SU-DHL-6 (cell line): ENCODE data around the gene NAMPT.

Source experiments
- H2AFZ ChIP-seq: fragments of 200-600 bp; sonication (generic); 2 replicates; pipeline ENCODE4 v1.6.1; 2014; ENCODE audit warnings: low read depth, mild to moderate bottlenecking, moderate library complexity, mixed read lengths, antibody characterized with exemption, low read length; ENCODE audit not compliant: severe bottlenecking
- H3F3A ChIP-seq: fragments of 200-600 bp; shearing (Covaris generic); 2 replicates; pipeline ENCODE4 v1.6.0; 2016; ENCODE audit warnings: antibody characterized with exemption, mild to moderate bottlenecking; ENCODE audit not compliant: insufficient read depth
- H3K27ac ChIP-seq: fragments of 200-600 bp; sonication (generic); 2 replicates; pipeline ENCODE4 v1.5.1; 2016; ENCODE audit warnings: low read depth, mild to moderate bottlenecking, low read length, moderate library complexity, mixed read lengths
- H3K27me3 ChIP-seq: fragments of 200-600 bp; sonication (generic), shearing (Covaris generic); 2 replicates; pipeline ENCODE4 v1.6.0; 2014; ENCODE audit warnings: mild to moderate bottlenecking, low read length
- H3K36me3 ChIP-seq: fragments of 200-600 bp; sonication (generic); 2 replicates; pipeline ENCODE4 v1.6.1; 2014; ENCODE audit warnings: mild to moderate bottlenecking, low read length, mixed read lengths
- H3K4me2 ChIP-seq: fragments of 300-600, 200-600 bp; shearing (Covaris generic), sonication (generic); 2 replicates; pipeline ENCODE4 v1.6.0; 2014; ENCODE audit warnings: low read length, low read depth, mild to moderate bottlenecking; ENCODE audit not compliant: poor library complexity, severe bottlenecking
- H3K4me3 ChIP-seq: fragments of 200-600 bp; sonication (generic); 2 replicates; pipeline ENCODE4 v1.5.1; 2014; ENCODE audit warnings: antibody characterized with exemption, low read length, mild to moderate bottlenecking, mixed read lengths; ENCODE audit not compliant: insufficient read depth, poor library complexity, severe bottlenecking
- H3K79me2 ChIP-seq: fragments of 200-600 bp; sonication (generic); 2 replicates; pipeline ENCODE4 v1.6.1; 2014; ENCODE audit warnings: mild to moderate bottlenecking, low read length, moderate library complexity; ENCODE audit not compliant: insufficient read depth
- H3K9ac ChIP-seq: fragments of 200-600 bp; sonication (generic); 2 replicates; pipeline ENCODE4 v1.7.0; 2014; ENCODE audit warnings: mild to moderate bottlenecking, low read length
- H3K9me2 ChIP-seq: fragments of 200-600 bp; sonication (generic); replicated peaks from 2 replicates; pipeline ENCODE4 v1.6.1; 2014; ENCODE audit warnings: low read length; ENCODE audit not compliant: insufficient read depth
- H3K9me3 ChIP-seq: fragments of 200-600 bp; sonication (generic); 2 replicates; pipeline ENCODE4 v1.6.1; 2014; ENCODE audit warnings: low read length, mixed read lengths; ENCODE audit not compliant: insufficient read depth
- H4K20me1 ChIP-seq: fragments of 200-600 bp; sonication (generic); 2 replicates; pipeline ENCODE4 v1.6.1; 2014; ENCODE audit warnings: low read depth, mild to moderate bottlenecking, antibody characterized with exemption, low read length, moderate library complexity, mixed read lengths
- CTCF ChIP-seq: fragments of 200-600 bp; sonication (generic); IDR thresholded peaks from one replicate; pipeline ENCODE4 v1.5.1; 2017; ENCODE audit warnings: antibody characterized with exemption, mild to moderate bottlenecking, low read length, moderate library complexity; ENCODE audit not compliant: insufficient read depth, poor library complexity, severe bottlenecking
- EZH2phosphoT487 ChIP-seq: fragments of 200-600 bp; sonication (generic), shearing (Covaris generic); conservative IDR thresholded peaks from 2 replicates; pipeline ENCODE4 v1.6.1; 2018; ENCODE audit warnings: mild to moderate bottlenecking, antibody characterized with exemption, low read length, moderate library complexity, mixed read lengths

Gene NAMPT

GRCh38 chr7:106248600-106248999 lies 36.2 kb downstream of the NAMPT start:
- H3K79me2 ChIP-seq: no peaks in the 10 kb centered on the region
- H4K20me1 ChIP-seq: no peaks in the 10 kb centered on the region
- no peak overlapping the region for H3K4me3 ChIP-seq
- no peak overlapping the region for H3K9ac ChIP-seq
- H3K9me2 ChIP-seq: no peaks in the 10 kb centered on the region
- peaks cover 4% of the 10 kb centered on the region; the same call in 1 of the 2 replicates for H3F3A ChIP-seq
- no peak overlapping the region for H2AFZ ChIP-seq
- H3K36me3 ChIP-seq: peaks cover 50% of the 10 kb centered on the region
- no peaks in the 10 kb centered on the region for H3K27me3 ChIP-seq
- H3K27ac ChIP-seq: no peak overlapping the region
- 0 out of 2 replicates have a peak, but pooled peaks cover 3% of the 10 kb centered on the region for H3K9me3 ChIP-seq
- H3K4me2 ChIP-seq: no peak overlapping the region
- TF ChIP-seq CTCF: no peak
- no peak for TF ChIP-seq EZH2phosphoT487

GRCh38 chr7:106247841-106248240 lies 36.9 kb downstream of the NAMPT start:
- 0 out of 2 replicates have a peak, but pooled peaks cover 3% of the 10 kb centered on the region for H3K9me3 ChIP-seq
- no peak overlapping the region for H3K9ac ChIP-seq

GRCh38 chr7:106246902-106247711 lies 37.7 kb downstream of the NAMPT start:
- no peak for TF ChIP-seq CTCF
- no peak for TF ChIP-seq EZH2phosphoT487
- Histone ChIP-seq H4K20me1 (no peaks in the 10 kb centered on the region), H2AFZ (no peak overlapping the region), H3K9me2 (no peaks in the 10 kb centered on the region), H3K36me3 (peaks cover 36% of the 10 kb centered on the region), H3F3A (peaks cover 4% of the 10 kb centered on the region; the same call in 1 of the 2 replicates), H3K9me3 (0 out of 2 replicates have a peak, but pooled peaks cover 3% of the 10 kb centered on the region), H3K4me2 (no peak overlapping the region), H3K9ac (no peak overlapping the region), H3K79me2 (no peaks in the 10 kb centered on the region), H3K27ac (no peak overlapping the region), H3K27me3 (no peaks in the 10 kb centered on the region), H3K4me3 (no peak overlapping the region)

More at GRCh38 chr7:106247841-106248240, 36.9 kb downstream of the NAMPT start:
- Histone ChIP-seq H3K36me3 (peaks cover 43% of the 10 kb centered on the region), H4K20me1 (no peaks in the 10 kb centered on the region), H3K27ac (no peak overlapping the region), H3K79me2 (no peaks in the 10 kb centered on the region), H3F3A (peaks cover 4% of the 10 kb centered on the region; the same call in 1 of the 2 replicates), H2AFZ (no peak overlapping the region), H3K9me2 (no peaks in the 10 kb centered on the region), H3K4me3 (no peak overlapping the region), H3K27me3 (no peaks in the 10 kb centered on the region), H3K4me2 (no peak overlapping the region)
- TF ChIP-seq CTCF: no peak
- no peak for TF ChIP-seq EZH2phosphoT487
